Choroid plexus epithelial cell (primary cell): ENCODE measurements around the gene DSN1.

Experiments
- DNase-seq: peaks from one replicate; pipeline ENCODE4 v3.0.0-alpha.2; 2010; ENCODE audit warnings: low read depth
- H3K4me3 ChIP-seq: 2 replicates; pipeline ENCODE4 v1.5.1; 2011; ENCODE audit warnings: low read depth, mild to moderate bottlenecking, control low read depth, low read length, moderate library complexity
- CTCF ChIP-seq: conservative IDR thresholded peaks from 2 replicates; pipeline ENCODE4 v1.5.1; 2011; ENCODE audit warnings: low read depth, mild to moderate bottlenecking, control low read depth, inconsistent platforms, low read length, moderate library complexity

DSN1 gene

DNA sequence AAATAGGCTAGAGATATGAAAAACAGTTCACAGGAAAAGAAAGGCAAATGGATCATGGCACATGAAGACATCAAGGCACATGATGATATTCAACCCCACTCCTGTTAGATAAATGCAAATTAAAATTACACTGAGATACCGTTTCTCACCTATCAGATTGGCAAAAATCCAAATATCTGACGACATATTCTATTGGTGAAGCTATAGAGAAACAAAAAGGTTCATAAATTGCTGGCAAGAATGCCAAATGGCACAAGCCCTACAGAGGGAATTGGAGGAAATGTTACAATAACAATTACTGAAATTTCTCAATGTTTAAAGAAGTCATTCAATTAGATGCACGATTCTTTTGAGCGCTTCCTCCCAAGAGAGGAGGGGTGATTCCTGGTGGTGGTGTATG lies 45.3 kb upstream of the DSN1 start:
- no peak overlapping the region for H3K4me3 ChIP-seq
- no peak for DNase-seq
- TF ChIP-seq CTCF, result no peak

DNA sequence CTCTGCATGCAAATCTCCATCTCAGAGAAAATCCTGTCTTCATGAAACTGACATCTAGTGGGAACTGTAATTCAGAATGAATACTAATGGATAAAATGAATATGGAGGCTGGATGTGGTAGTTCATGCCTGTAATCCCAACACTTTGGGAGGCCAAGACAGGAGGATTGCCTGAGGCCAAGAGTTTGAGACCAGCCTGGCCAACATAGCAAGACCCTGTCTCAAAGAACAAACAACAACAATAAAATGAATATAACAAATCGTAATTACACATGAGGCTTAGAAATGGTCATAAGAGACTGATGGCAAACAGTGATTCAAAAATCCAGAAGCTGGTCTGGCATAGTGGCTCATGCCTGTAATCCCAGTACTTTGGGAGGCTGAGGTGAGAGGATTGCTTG lies 44.6 kb upstream of the DSN1 start:
- no peak overlapping the region for H3K4me3 ChIP-seq
- DNase-seq, result no peak
- TF ChIP-seq CTCF, result no peak

DNA sequence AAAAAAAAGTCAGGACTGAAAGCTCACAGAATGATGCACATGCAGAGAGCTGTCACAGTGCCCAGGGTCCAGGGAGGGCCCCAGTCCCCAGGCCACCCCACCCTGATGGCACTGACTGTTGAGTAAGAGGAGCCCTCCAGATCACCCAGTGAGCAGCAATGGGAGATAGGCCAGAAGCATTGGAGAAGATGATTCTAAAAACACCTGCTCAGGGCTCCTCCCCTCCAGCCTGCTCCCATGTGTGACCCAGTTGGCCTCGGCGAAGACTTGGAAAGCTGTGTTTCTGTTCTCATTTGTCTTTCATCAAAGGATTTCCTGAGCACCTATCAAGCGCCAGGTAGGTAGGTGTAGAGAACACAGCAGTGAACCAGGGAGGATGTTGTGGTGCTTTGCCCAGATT lies 43.9 kb upstream of the DSN1 start:
- H3K4me3 ChIP-seq, result no peak overlapping the region
- no peak for TF ChIP-seq CTCF
- DNase-seq, result no peak

DNA sequence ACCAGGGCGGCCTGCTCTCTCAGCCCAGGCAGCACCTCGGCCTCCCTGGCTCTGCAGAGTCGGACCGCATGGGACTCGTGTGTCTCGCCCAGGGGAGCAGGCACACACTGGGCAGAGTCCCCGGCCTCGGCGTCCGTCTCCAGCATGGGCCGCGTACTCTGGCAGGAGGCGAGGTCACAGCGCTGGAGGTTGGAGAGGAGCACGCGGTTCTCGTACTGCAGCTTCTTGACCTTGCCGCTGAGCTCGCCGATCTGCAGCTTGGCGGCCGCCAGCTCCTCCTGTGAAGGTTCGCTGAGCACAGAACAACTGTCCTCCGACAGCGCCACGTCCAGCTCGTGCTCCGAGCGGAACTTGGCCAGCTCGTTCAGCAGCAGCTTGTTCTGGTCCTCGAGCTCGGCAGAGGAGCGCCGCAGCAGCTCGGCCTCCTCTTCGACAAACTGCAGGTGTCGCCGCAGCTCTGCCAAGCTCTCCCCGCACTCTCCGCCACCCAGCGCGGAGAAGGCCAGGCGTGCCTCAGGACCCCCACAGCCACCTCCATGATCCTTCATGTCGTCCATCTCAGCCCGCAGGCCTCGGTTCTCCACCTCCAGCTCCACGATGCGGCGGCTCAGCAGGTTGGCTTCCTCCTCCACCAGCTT lies 42.0 kb upstream of the DSN1 start:
- H3K4me3 ChIP-seq, result no peak overlapping the region
- TF ChIP-seq CTCF, result no peak
- no peak for DNase-seq

- no peak for TF ChIP-seq CTCF
- H3K4me3 ChIP-seq, result no peak overlapping the region
- DNase-seq, result no peak
Observed at GRCh38 chr20:36812594-36813463, 39.3 kb upstream of the DSN1 start.

DNA sequence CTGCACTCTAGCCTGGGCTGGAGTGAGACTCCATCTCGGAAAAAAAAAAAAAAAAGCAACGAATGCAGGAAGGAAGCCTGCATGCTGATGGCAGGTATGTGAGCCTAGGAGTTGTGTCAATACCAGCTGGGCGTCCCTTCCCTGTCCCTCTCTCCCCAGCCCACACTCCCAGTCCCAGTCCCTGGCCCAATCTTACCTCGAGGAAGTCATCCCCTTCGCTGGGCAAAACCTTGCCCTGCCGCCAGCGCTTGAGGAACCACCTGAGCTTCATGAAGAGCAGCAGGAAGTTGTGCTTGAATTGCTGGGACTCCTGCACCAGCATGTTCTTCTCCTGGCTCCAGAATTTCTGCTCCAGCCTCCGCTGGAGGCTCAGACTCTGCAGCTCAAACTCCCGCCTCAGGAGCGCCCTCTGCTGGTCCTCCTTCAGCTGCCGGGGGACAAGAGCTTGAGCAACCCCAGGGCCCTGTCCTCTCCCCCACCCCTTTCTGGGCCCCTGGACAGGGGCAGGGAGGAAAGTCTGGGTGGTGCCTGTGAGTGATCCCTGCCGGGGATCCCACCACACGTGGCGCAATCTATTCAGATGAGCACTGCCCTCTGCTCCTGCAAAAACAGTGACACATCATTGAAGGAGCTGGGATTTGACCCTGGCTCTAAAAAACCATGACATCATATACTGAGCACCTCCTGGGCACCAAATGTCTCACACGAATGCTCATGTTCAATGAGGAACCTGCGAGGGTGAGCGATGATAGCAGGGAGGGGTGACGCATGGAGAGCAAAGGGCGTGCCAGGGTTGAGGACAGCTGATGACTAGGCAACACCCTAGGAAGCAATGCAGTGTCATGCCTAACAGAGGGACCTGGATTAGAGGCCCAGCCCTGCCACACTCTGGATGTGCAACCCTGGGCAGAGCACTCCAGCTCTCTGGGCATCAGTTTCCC lies 35.0 kb upstream of the DSN1 start:
- H3K4me3 ChIP-seq, result no peak overlapping the region
- peak; percentile 85 for DNase-seq
- peak; percentile 87 for TF ChIP-seq CTCF
